Ectodermal cell (in vitro differentiated cells): ENCODE results near the gene LRRC28.
"Not testable (repeated sequence)": the region's sequence is repeated elsewhere in the genome, so short reads cannot be mapped to it uniquely, and the experiment has no call there.

Source experiments
- H3K27ac ChIP-seq: 2 replicates; pipeline ENCODE4 v1.7.0; 2013; ENCODE audit warnings: mild to moderate bottlenecking, low read depth, low read length; ENCODE audit not compliant: insufficient read depth, poor library complexity, severe bottlenecking
- H3K27me3 ChIP-seq: 2 replicates; pipeline ENCODE4 v1.7.0; 2013; ENCODE audit warnings: mild to moderate bottlenecking, low read length; ENCODE audit not compliant: insufficient read depth, control insufficient read depth, poor library complexity, severe bottlenecking
- H3K36me3 ChIP-seq: one replicate; pipeline ENCODE4 v1.7.0; 2013; ENCODE audit warnings: low read length; ENCODE audit not compliant: control insufficient read depth, insufficient read depth
- H3K4me1 ChIP-seq: one replicate; pipeline ENCODE4 v1.7.0; 2013; ENCODE audit warnings: low read length; ENCODE audit not compliant: control insufficient read depth, insufficient read depth
- H3K4me3 ChIP-seq: 2 replicates; pipeline ENCODE4 v1.7.0; 2013; ENCODE audit warnings: low read depth, low read length, control low read depth; ENCODE audit not compliant: insufficient read depth
- H3K9me3 ChIP-seq: 2 replicates; pipeline ENCODE4 v1.7.0; 2013; ENCODE audit warnings: mild to moderate bottlenecking, low read length, moderate library complexity; ENCODE audit not compliant: control insufficient read depth
- WGBS, 2 experiments: methylation state at CpG; one replicate each; pipeline ENCODE4 v1.1.7; 2013; ENCODE audit warnings: missing lambda C conversion rate in 2 of 2; 5-methylcytosine and 5-hydroxymethylcytosine counted together

LRRC28 gene

DNA sequence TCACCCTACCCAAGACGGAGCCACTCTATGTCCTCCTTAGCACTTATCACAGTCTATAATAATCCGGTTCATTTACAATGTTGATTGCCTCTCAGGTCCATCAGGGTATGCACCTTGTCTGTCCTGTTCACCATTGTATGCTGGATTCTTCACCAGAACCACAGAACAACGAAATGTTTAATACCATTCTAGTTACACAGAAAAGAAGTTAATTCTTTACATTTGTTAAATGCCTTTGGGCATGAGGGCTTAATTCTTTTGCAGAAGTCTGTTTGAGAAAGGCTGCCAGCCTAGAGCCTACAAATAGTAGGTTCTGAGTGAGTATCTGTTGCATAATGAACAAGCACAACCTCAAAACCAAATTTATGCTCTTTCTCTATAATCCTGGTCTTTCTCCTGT is 24.5 kb upstream of the LRRC28 start:
- Histone ChIP-seq H3K9me3 (no peaks in the 10 kb centered on the region), H3K36me3 (no peaks in the 10 kb centered on the region), H3K27ac (no peak overlapping the region), H3K4me1 (no peaks in the 10 kb centered on the region), H3K27me3 (no peaks in the 10 kb centered on the region), H3K4me3 (no peak overlapping the region)
- WGBS, 2 experiments: 80 to 92% methylated on average over 3 of the region's 3 CpGs

DNA sequence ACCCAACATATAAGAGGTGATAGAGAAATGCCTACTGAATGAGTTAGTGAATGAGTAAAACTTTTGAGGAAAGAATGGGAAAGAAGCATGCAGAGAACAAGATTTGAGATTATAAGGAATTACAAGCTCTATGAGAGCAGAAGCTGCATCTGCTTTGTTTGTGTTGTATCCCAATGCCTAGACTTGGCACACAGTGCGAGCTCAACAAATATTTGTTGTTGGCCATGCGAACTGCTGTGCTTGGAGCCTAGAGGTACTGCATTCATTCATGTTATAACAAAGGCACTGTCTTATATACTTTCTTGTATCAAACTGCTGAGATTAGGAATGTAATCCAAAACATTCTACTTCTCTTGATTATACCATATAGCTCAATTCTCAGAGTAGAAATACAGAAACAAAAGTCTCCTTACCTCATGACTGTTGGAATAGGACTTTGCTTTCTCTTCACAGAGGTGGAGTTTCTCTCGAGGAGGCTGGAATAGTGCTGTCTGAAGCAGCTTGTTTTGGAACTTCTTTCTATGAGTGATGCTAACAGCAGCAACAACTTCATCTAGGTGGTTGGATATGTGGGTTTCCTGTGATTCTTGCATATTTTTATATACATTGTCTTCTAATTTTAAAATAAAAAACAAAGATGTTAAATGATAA is 23.0 kb upstream of the LRRC28 start:
- Histone ChIP-seq H3K27me3 (no peaks in the 10 kb centered on the region), H3K4me3 (no peak overlapping the region), H3K9me3 (no peaks in the 10 kb centered on the region), H3K4me1 (no peaks in the 10 kb centered on the region), H3K27ac (no peak overlapping the region), H3K36me3 (no peaks in the 10 kb centered on the region)
- WGBS, 2 experiments: 94 to 98% methylated on average over 3 of the region's 3 CpGs

DNA sequence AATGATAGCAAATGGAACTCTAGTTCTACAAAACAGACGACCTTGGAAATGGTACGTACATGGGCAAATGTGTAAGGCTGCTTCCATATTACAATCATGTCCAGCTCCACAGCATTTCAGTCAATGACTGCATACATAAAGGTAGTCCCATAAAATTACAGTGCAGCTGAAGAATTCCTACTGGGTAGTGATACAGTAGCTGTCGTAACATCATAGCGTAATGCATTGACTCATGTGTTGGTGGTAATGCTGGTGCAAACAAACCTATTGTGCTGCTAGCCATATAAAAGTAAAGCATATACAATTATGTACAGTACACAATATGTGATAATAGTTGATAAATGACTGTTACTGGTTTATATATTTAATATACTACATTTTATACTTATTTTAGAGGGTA is 20.4 kb upstream of the LRRC28 start:
- H3K4me1 ChIP-seq: no peaks in the 10 kb centered on the region
- 92 to 96% methylated on average over 4 of the region's 4 CpGs for WGBS, 2 experiments
- no peaks in the 10 kb centered on the region for H3K9me3 ChIP-seq
- H3K27me3 ChIP-seq: no peaks in the 10 kb centered on the region
- H3K36me3 ChIP-seq: no peaks in the 10 kb centered on the region
- no peak overlapping the region for H3K4me3 ChIP-seq
- H3K27ac ChIP-seq: no peak overlapping the region

DNA sequence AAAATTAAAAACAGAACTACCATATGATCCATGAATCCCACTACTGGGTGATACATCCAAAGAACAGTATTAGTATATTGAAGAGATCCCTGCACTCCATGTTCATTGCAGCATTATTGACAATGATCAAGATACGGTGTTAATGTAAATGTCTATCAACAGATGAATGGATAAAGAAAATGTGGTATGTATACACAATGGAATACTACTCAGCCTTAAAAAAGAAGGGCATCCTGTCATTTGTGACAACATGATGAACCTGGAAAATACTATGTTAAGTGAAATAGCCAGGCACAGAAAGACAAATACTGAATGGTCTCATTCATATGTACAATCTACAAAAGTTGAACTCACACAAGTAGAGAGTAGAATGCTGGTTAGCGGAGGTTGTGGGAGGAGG is 18.5 kb upstream of the LRRC28 start:
- H3K4me3 ChIP-seq: no peak overlapping the region
- no peaks in the 10 kb centered on the region for H3K9me3 ChIP-seq
- WGBS, 2 experiments: 97 to 100% methylated on average over 2 of the region's 2 CpGs
- no peak overlapping the region for H3K27ac ChIP-seq
- H3K27me3 ChIP-seq: no peaks in the 10 kb centered on the region
- no peaks in the 10 kb centered on the region for H3K36me3 ChIP-seq
- no peaks in the 10 kb centered on the region for H3K4me1 ChIP-seq

DNA sequence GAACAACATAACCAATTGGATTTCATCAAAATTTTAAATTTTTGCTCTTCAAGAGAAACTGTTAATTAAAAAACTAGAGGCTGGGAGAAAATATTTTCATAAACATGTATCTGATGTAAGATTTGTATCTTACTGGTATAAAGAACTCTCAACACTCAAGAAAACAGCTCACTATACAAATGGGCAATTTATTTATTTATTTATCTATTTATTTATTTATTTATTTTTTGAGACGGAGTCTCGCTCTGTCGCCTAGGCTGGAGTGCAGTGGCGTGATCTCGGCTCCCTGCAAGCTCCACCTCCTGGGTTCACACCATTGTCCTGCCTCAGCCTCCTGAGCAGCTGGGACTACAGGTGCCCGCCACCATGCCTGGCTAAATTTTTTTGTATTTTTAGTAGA is 17.1 kb upstream of the LRRC28 start:
- not testable (repeated sequence) for H3K9me3 ChIP-seq

DNA sequence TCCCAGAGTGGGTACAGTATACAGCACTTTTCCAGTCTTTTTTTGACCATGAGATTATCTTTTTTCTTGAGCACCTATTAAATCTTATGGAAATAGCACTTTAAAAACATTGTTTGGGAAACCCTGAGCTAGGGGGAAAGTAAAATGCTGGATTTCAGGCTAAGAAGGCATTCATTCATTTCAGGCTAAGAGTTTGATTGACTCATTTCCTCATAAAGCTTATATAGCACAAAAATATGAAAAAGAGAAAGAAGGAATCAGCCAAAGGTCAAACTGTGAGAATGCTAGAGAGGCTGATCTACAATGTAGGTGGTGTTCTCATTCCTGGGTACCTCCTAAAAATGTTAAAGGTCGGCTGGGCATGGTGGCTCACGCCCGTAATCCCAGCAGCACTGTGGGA is 12.4 kb upstream of the LRRC28 start:
- H3K9me3 ChIP-seq: no peaks in the 10 kb centered on the region
- no peaks in the 10 kb centered on the region for H3K4me1 ChIP-seq
- WGBS, 2 experiments: 73 to 78% methylated on average over 3 of the region's 3 CpGs
- no peaks in the 10 kb centered on the region for H3K27me3 ChIP-seq
- H3K4me3 ChIP-seq: no peak overlapping the region
- H3K36me3 ChIP-seq: no peaks in the 10 kb centered on the region
- H3K27ac ChIP-seq: no peak overlapping the region

More for the DNA sequence above, 17.1 kb upstream of the LRRC28 start:
- not testable (repeated sequence) for H3K36me3 ChIP-seq, H3K27ac ChIP-seq, H3K4me1 ChIP-seq, H3K27me3 ChIP-seq, H3K4me3 ChIP-seq
- WGBS, 2 experiments: 86 to 87% methylated on average over 6 of the region's 6 CpGs

DNA sequence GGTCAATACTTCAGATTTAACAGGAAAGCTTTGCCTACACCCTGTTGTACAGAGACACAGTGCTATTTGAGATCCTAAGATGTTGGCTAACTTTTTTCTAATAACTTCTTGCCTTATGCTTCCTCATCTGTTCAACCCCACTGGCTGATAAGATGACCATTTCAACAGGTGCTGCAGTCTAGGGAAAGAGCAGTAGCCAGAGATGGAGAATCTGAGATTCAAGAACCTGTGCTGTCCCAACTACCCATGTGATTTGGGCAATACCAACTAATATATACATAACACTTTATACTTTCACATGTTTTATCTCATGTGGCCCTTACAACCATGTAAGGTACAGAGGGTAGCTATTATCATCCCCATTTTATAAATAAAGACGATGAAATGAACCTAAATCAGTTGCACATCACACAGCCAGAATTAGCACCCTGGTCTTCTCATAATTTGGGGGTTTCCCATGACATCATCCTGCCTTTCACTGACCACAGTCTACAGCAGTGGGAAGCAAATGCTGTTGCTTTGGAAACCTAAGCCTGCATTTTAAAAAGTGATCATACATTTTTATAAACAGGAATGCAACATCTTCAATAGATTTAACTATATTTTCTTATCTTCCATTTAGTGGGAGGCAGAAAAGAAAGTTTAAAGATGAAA is 11.6 kb upstream of the LRRC28 start:
- Histone ChIP-seq H3K36me3 (no peaks in the 10 kb centered on the region), H3K27me3 (no peaks in the 10 kb centered on the region), H3K4me3 (no peak overlapping the region), H3K4me1 (no peaks in the 10 kb centered on the region), H3K27ac (no peak overlapping the region), H3K9me3 (no peaks in the 10 kb centered on the region)
- WGBS, 2 experiments: 93 to 96% methylated on average over 1 of the region's 1 CpG

DNA sequence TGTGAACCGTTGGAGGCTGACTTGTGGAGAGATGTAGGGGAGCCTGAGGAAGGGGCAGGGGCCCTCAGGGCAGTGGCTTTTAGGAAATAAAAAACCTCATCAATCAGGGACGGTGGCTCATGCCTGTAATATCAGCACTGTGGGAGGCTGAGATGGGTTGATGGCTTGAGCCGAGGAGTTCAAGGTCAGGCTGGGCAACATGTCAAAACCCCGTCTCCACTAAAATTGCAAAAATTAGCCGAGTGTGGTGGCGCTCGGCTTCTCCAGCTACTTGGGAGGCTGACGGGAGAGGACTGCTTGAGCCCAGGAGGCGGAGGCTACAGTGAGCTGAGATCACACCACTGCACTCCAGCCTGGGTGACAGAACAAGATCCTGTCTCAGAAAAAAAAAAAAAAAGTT is 9.5 kb upstream of the LRRC28 start:
- no peaks in the 10 kb centered on the region for H3K9me3 ChIP-seq
- H3K4me3 ChIP-seq: no peak overlapping the region
- H3K36me3 ChIP-seq: no peaks in the 10 kb centered on the region
- WGBS, 2 experiments: 93 to 94% methylated on average over 9 of the region's 9 CpGs
- H3K27me3 ChIP-seq: no peaks in the 10 kb centered on the region
- no peak overlapping the region for H3K27ac ChIP-seq
- H3K4me1 ChIP-seq: no peaks in the 10 kb centered on the region

- Histone ChIP-seq H3K27ac (no peak overlapping the region), H3K4me3 (no peak overlapping the region), H3K4me1 (no peaks in the 10 kb centered on the region), H3K36me3 (no peaks in the 10 kb centered on the region), H3K9me3 (no peaks in the 10 kb centered on the region), H3K27me3 (no peaks in the 10 kb centered on the region)
- 100% methylated on average over 1 of the region's 4 CpGs for WGBS, 2 experiments
These were observed 7.0 kb upstream of the LRRC28 start for GRCh38 chr15:99244306-99244705.

- H3K9me3 ChIP-seq: no peaks in the 10 kb centered on the region
- WGBS, 2 experiments: 90 to 92% methylated on average over 3 of the region's 3 CpGs
- no peaks in the 10 kb centered on the region for H3K36me3 ChIP-seq
- no peak overlapping the region for H3K4me3 ChIP-seq
- no peak overlapping the region for H3K27ac ChIP-seq
- H3K4me1 ChIP-seq: no peaks in the 10 kb centered on the region
- peaks cover under 1% of the 10 kb centered on the region for H3K27me3 ChIP-seq
These were observed 4.2 kb upstream of the LRRC28 start for GRCh38 chr15:99247062-99247461.
